GM12878 (cell line): Measurements from ENCODE around the gene AQP7. TPM values are rescaled to one million over a fixed set of nuclear protein-coding genes. Genes with fewer than 3 reads are reported as not detected.
"Not testable (repeated sequence)": the region's sequence is repeated elsewhere in the genome, so short reads cannot be mapped to it uniquely, and the experiment has no call there.

ENCODE experiments used
- ATAC-seq: fragments of 200-7000 bp; cut with Tn5 transposase; 3 replicates; pipeline ENCODE4 v1.9.1; 2020; ENCODE audit warnings: mild to moderate bottlenecking, moderate library complexity
- BruUV-seq: library from RNA; stranded (reverse); fragments of 400-500 nt; replicated peaks from 2 replicates; lab custom pipeline; 2021; lab: Mats Ljungman, UMichigan
- CTCF ChIA-PET: fragments of 300-600 bp; sonication (Branson Sonifier 250); formaldehyde crosslinking; extraction: SDS; loops from one replicate; lab custom pipeline; 2021; ENCODE audit warnings: inconsistent platforms; lab: Yijun Ruan, JAX
- POLR2A ChIA-PET: fragments of 350-600 bp; formaldehyde crosslinking; extraction: SDS; loops from one replicate; lab custom pipeline; 2021; ENCODE audit warnings: inconsistent platforms; lab: Charles Lee
- RAD21 ChIA-PET: fragments of 300-600 bp; sonication (Branson Sonifier 250); formaldehyde crosslinking; loops from one replicate; lab custom pipeline; 2023; ENCODE audit warnings: antibody characterized with exemption; ENCODE audit not compliant: unreplicated experiment; lab: Charles Lee
- SMC1A ChIA-PET: fragments of 300-600 bp; sonication (Branson Sonifier 250); formaldehyde crosslinking; loops from one replicate; lab custom pipeline; 2023; ENCODE audit not compliant: unreplicated experiment, uncharacterized antibody; lab: Charles Lee
- DNase-seq: peaks from one replicate; pipeline ENCODE4 v3.0.0-alpha.2; 2011; ENCODE audit warnings: low read depth, low spot score
- FAIRE-seq: peaks from 3 replicates; lab custom pipeline; 2011; peaks lifted over from hg19 to GRCh38; lab: Jason Lieb, UNC
- H2AFZ ChIP-seq: 2 replicates; pipeline ENCODE4 v1.6.0; 2011; ENCODE audit warnings: low read depth, low read length, control low read depth; ENCODE audit not compliant: control insufficient read depth
- H3K27ac ChIP-seq: 2 replicates; pipeline ENCODE4 v1.5.1; 2011; ENCODE audit warnings: control low read depth; ENCODE audit not compliant: control insufficient read depth, insufficient read depth
- H3K27me3 ChIP-seq, 2 experiments: replicated peaks in 1 of 2; 2 replicates each; pipeline versions ENCODE4 v1.6.0 to v1.6.1; 2011; ENCODE audit warnings: low read length in 1 of 2; ENCODE audit not compliant: control insufficient read depth in 2 of 2, insufficient read depth in 2 of 2
- H3K36me3 ChIP-seq, 2 experiments: 2 replicates each; pipeline ENCODE4 v1.5.1; 2011; ENCODE audit warnings: low read length in 1 of 2; ENCODE audit not compliant: control insufficient read depth in 2 of 2, insufficient read depth in 2 of 2
- H3K4me1 ChIP-seq: 2 replicates; pipeline ENCODE4 v1.6.1; 2011; ENCODE audit warnings: mild to moderate bottlenecking, low read length, moderate library complexity, mixed read lengths; ENCODE audit not compliant: control insufficient read depth, insufficient read depth
- H3K4me2 ChIP-seq: 2 replicates; pipeline ENCODE4 v1.6.0; 2011; ENCODE audit warnings: control low read depth; ENCODE audit not compliant: control insufficient read depth, insufficient read depth
- H3K4me3 ChIP-seq: fragments of 200-600 bp; sonication (generic); 2 replicates; pipeline ENCODE4 v1.5.1; 2016
- H3K79me2 ChIP-seq: 2 replicates; pipeline ENCODE4 v1.6.0; 2011; ENCODE audit warnings: low read length; ENCODE audit not compliant: control insufficient read depth, insufficient read depth
- H3K9ac ChIP-seq: 2 replicates; pipeline ENCODE4 v1.8.0; 2011; ENCODE audit warnings: low read length, control low read depth, mixed read lengths; ENCODE audit not compliant: control insufficient read depth, insufficient read depth
- H3K9me3 ChIP-seq: replicated peaks from 3 replicates; pipeline ENCODE4 v1.5.1; 2011; ENCODE audit warnings: mild to moderate bottlenecking, low read length; ENCODE audit not compliant: control insufficient read depth, insufficient read depth
- H4K20me1 ChIP-seq: 2 replicates; pipeline ENCODE4 v1.6.0; 2011; ENCODE audit not compliant: control insufficient read depth, insufficient read depth
- ZNF384 ChIP-seq: IDR thresholded peaks from 2 replicates; pipeline ENCODE4 v1.6.1; 2012; ENCODE audit warnings: low read depth, mild to moderate bottlenecking, low read length, improper control_type of control experiment, borderline replicate concordance
- WGBS: methylation state at CpG from one replicate; pipeline ENCODE4 v1.1.6; 2016; ENCODE audit warnings: low lambda C conversion rate; ENCODE audit not compliant: insufficient replicate concordance, insufficient coverage; ENCODE audit errors: missing lambda C conversion rate; 5-methylcytosine and 5-hydroxymethylcytosine counted together
- in situ Hi-C: fragments of 300-500 bp; cut with MboI; formaldehyde crosslinking; loops from 9 replicates; pipeline ENCODE4 v1.14.3; 2018; ENCODE audit warnings: mixed read lengths
- intact Hi-C: fragments of 100-400 bp; cut with micrococcal nuclease; formaldehyde crosslinking; loops from one replicate; pipeline ENCODE4 v1.14.2; 2022; ENCODE audit not compliant: unreplicated experiment
- polyA plus RNA-seq, 11 experiments: library from polyadenylated mRNA; depleted of rRNA in 4 of 11; unstranded in 6 of 11; stranded (reverse) in 5 of 11; fragments of >200 nt; fragmentation: Nextera tagmentation in 4 of 11; fragmentation: Illumina TruSeq in 1 of 11; extraction: Ambion mirVana in 4 of 11; extraction: Trizol in 1 of 11; gene quantifications; 1 replicate in 1 of 11; 2 replicates in 10 of 11; pipeline versions ENCODE4 v1.2.1 to v1.2.3, GENCODE V29; 2011 to 2016; ENCODE audit warnings: inconsistent platforms in 2 of 11, missing spikeins in 2 of 11, low read depth in 1 of 11
- total RNA-seq, 4 experiments: library from RNA; depleted of rRNA in 3 of 4; stranded (reverse); fragments of >200 nt in 3 of 4; fragmentation: Illumina TruSeq in 1 of 4; extraction: Trizol in 1 of 4; gene quantifications; 2 replicates each; pipeline versions ENCODE4 v1.2.1 to v1.2.3, GENCODE V29; 2013 to 2021
- TF ChIP-seq, protein P1 (sequence below): fragments of 450-650 bp; IDR thresholded peaks from 2 replicates; pipeline ENCODE4 v1.6.1; 2016; ENCODE audit warnings: mild to moderate bottlenecking, moderate library complexity, borderline replicate concordance

The AQP7 gene
- total and polyA plus RNA-seq, 10 of the 15 experiments (the other 5 are each of a cell fraction or from before 2014, with no cell fraction given) = 0.04 to 0.18 (median 0.04) TPM; not detected in 7

GRCh38 chr9:33424492-33424891 lies 22.1 kb upstream of the AQP7 start:
- in situ Hi-C loops, POLR2A ChIA-PET, ATAC-seq, intact Hi-C loops, H3K4me1 ChIP-seq, FAIRE-seq, RAD21 ChIA-PET, SMC1A ChIA-PET, H3K27me3 ChIP-seq, H3K27ac ChIP-seq, H3K4me2 ChIP-seq, H3K79me2 ChIP-seq, H3K4me3 ChIP-seq, H3K9ac ChIP-seq, BruUV-seq, H2AFZ ChIP-seq, H3K36me3 ChIP-seq, H3K9me3 ChIP-seq, H4K20me1 ChIP-seq, DNase-seq: not testable (repeated sequence)
- TF ChIP-seq ZNF384 = 0 out of 2 replicates have a peak, but pooled peaks have one; percentile 14
- TF ChIP-seq, protein P1, sequence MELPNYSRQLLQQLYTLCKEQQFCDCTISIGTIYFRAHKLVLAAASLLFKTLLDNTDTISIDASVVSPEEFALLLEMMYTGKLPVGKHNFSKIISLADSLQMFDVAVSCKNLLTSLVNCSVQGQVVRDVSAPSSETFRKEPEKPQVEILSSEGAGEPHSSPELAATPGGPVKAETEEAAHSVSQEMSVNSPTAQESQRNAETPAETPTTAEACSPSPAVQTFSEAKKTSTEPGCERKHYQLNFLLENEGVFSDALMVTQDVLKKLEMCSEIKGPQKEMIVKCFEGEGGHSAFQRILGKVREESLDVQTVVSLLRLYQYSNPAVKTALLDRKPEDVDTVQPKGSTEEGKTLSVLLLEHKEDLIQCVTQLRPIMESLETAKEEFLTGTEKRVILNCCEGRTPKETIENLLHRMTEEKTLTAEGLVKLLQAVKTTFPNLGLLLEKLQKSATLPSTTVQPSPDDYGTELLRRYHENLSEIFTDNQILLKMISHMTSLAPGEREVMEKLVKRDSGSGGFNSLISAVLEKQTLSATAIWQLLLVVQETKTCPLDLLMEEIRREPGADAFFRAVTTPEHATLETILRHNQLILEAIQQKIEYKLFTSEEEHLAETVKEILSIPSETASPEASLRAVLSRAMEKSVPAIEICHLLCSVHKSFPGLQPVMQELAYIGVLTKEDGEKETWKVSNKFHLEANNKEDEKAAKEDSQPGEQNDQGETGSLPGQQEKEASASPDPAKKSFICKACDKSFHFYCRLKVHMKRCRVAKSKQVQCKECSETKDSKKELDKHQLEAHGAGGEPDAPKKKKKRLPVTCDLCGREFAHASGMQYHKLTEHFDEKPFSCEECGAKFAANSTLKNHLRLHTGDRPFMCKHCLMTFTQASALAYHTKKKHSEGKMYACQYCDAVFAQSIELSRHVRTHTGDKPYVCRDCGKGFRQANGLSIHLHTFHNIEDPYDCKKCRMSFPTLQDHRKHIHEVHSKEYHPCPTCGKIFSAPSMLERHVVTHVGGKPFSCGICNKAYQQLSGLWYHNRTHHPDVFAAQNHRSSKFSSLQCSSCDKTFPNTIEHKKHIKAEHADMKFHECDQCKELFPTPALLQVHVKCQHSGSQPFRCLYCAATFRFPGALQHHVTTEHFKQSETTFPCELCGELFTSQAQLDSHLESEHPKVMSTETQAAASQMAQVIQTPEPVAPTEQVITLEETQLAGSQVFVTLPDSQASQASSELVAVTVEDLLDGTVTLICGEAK = peak; percentile 50; the same call in 1 of the 2 replicates
- 28% methylated on average over 3 of the region's 6 CpGs for WGBS
- CTCF ChIA-PET = interaction anchor here (1.4 kb wide), 1 partner anchor 42 kb away, joined by 3 read pairs; no protein-coding TSS in a partner anchor

GRCh38 chr9:33424043-33424442 lies 21.7 kb upstream of the AQP7 start:
- SMC1A ChIA-PET, H3K9ac ChIP-seq, DNase-seq, H3K36me3 ChIP-seq, H3K27me3 ChIP-seq, H3K4me1 ChIP-seq, H4K20me1 ChIP-seq, RAD21 ChIA-PET, H3K9me3 ChIP-seq, H2AFZ ChIP-seq, FAIRE-seq, H3K4me3 ChIP-seq, H3K27ac ChIP-seq, ATAC-seq, H3K4me2 ChIP-seq, H3K79me2 ChIP-seq, BruUV-seq, CTCF ChIA-PET, in situ Hi-C loops, intact Hi-C loops, POLR2A ChIA-PET: not testable (repeated sequence)
- 42% methylated on average over 3 of the region's 7 CpGs for WGBS
